Breast epithelium (tissue), 4 donors: ENCODE results near the gene DAB1. TPM values are rescaled to one million over a fixed set of nuclear protein-coding genes. Genes with fewer than 3 reads are reported as not detected.
"Not testable (repeated sequence)": the region's sequence is repeated elsewhere in the genome, so short reads cannot be mapped to it uniquely, and the experiment has no call there.

Source experiments
- DNase-seq, 2 donors: peaks; one replicate each; pipeline ENCODE4 v3.0.0-alpha.2; 2019; ENCODE audit warnings: low spot score in 2 of 2
- H3K27ac ChIP-seq, 2 donors: fragments of 200-600 bp; sonication (generic) in 1 of 2; one replicate each; pipeline ENCODE4 v1.5.1; 2016 to 2019; ENCODE audit warnings: mild to moderate bottlenecking in 1 of 2
- H3K27me3 ChIP-seq, 2 donors: fragments of 200-600 bp; sonication (generic) in 1 of 2; one replicate each; pipeline versions ENCODE4 v1.5.1 to v1.6.0; 2017 to 2019; ENCODE audit warnings: control low read depth in 1 of 2, mild to moderate bottlenecking in 1 of 2
- H3K36me3 ChIP-seq: fragments of 200-600 bp; one replicate; pipeline ENCODE4 v1.5.1; 2019
- H3K4me1 ChIP-seq, 2 donors: fragments of 200-600 bp; sonication (generic); one replicate each; pipeline ENCODE4 v1.5.1; 2016 to 2019; ENCODE audit warnings: control low read depth in 1 of 2
- H3K4me3 ChIP-seq, 3 donors: fragments of 200-600 bp; sonication (generic); 1 replicate in 2 of 3; 2 replicates in 1 of 3; pipeline ENCODE4 v1.5.1; 2016 to 2019; ENCODE audit warnings: mild to moderate bottlenecking in 3 of 3, moderate library complexity in 2 of 3
- H3K9me3 ChIP-seq, 2 donors: fragments of 200-600 bp; sonication (generic) in 1 of 2; one replicate each; pipeline ENCODE4 v1.5.1; 2016 to 2019; ENCODE audit warnings: control low read depth in 1 of 2
- CTCF ChIP-seq, 3 donors: fragments of 450-650 bp; IDR thresholded peaks; one replicate each; pipeline ENCODE4 v1.5.1; 2016 to 2017; ENCODE audit warnings: antibody characterized with exemption in 3 of 3, mild to moderate bottlenecking in 3 of 3, moderate library complexity in 3 of 3
- POLR2A ChIP-seq: fragments of 450-650 bp; IDR thresholded peaks from one replicate; pipeline ENCODE4 v1.6.1; 2016; ENCODE audit warnings: antibody characterized with exemption, mild to moderate bottlenecking, moderate library complexity
- POLR2AphosphoS5 ChIP-seq, 3 donors: sonication (generic); formaldehyde crosslinking; IDR thresholded peaks; one replicate each; pipeline ENCODE4 v1.6.1; 2017; ENCODE audit warnings: antibody characterized with exemption in 3 of 3
- intact Hi-C: fragments of 100-400 bp; cut with DNase I; formaldehyde crosslinking; loops from one replicate; pipeline ENCODE4 v1.15.1; 2023; ENCODE audit warnings: low total_unique reads
- total RNA-seq, 3 donors: library from RNA; depleted of rRNA; stranded (reverse); fragments of >200 nt; gene quantifications; one replicate each; pipeline ENCODE4 v1.1.0, GENCODE V29; 2016

The DAB1 gene
- total RNA-seq, 3 donors from 2014 or later, result 0.48 to 0.66 (median 0.59) TPM

GRCh38 chr1:57089855-57090254 lies 334.0 kb downstream of the DAB1 start:
- no peaks in the 10 kb centered on the region for H3K27me3 ChIP-seq
- no peaks in the 10 kb centered on the region for H3K9me3 ChIP-seq
- no peak overlapping the region for H3K4me3 ChIP-seq
- no peak for DNase-seq
- H3K4me1 ChIP-seq, result no peaks in the 10 kb centered on the region
- TF ChIP-seq POLR2AphosphoS5 (IDR thresholded peaks at IDR 0.05) (no peak), CTCF (IDR thresholded peaks at IDR 0.05) (no peak), POLR2A (no peak)
- H3K27ac ChIP-seq, result no peak overlapping the region
- intact Hi-C loops, result no loop called here
- no peaks in the 10 kb centered on the region for H3K36me3 ChIP-seq

- intact Hi-C loops, result no loop called here
- Histone ChIP-seq H3K4me1 (no peaks in the 10 kb centered on the region), H3K27ac (no peak overlapping the region), H3K4me3 (no peak overlapping the region), H3K9me3 (no peaks in the 10 kb centered on the region), H3K36me3 (no peaks in the 10 kb centered on the region), H3K27me3 (no peaks in the 10 kb centered on the region)
- TF ChIP-seq POLR2A (no peak), POLR2AphosphoS5 (IDR thresholded peaks at IDR 0.05) (no peak), CTCF (IDR thresholded peaks at IDR 0.05) (no peak)
- no peak for DNase-seq
Measured at GRCh38 chr1:57089221-57089620, 334.6 kb downstream of the DAB1 start.

- Histone ChIP-seq H3K36me3 (no peaks in the 10 kb centered on the region), H3K27ac (no peak overlapping the region), H3K27me3 (no peaks in the 10 kb centered on the region), H3K9me3 (no peaks in the 10 kb centered on the region), H3K4me3 (no peak overlapping the region), H3K4me1 (no peaks in the 10 kb centered on the region)
- no peak for DNase-seq
- intact Hi-C loops, result no loop called here
- TF ChIP-seq CTCF (IDR thresholded peaks at IDR 0.05), result no peak
- no peak for TF ChIP-seq POLR2A
- no peak for TF ChIP-seq POLR2AphosphoS5 (IDR thresholded peaks at IDR 0.05)
Measured at GRCh38 chr1:57088653-57089052, 335.2 kb downstream of the DAB1 start.

- H3K4me1 ChIP-seq, DNase-seq, H3K27ac ChIP-seq, H3K4me3 ChIP-seq, H3K27me3 ChIP-seq, H3K36me3 ChIP-seq, H3K9me3 ChIP-seq, intact Hi-C loops: not testable (repeated sequence)
Measured at GRCh38 chr1:57087660-57088059, 336.2 kb downstream of the DAB1 start.

- H3K4me1 ChIP-seq, result no peaks in the 10 kb centered on the region
- intact Hi-C loops, result no loop called here
- H3K36me3 ChIP-seq, result no peaks in the 10 kb centered on the region
- H3K9me3 ChIP-seq, result no peaks in the 10 kb centered on the region
- DNase-seq, result no peak
- H3K27me3 ChIP-seq, result no peaks in the 10 kb centered on the region
- H3K4me3 ChIP-seq, result no peak overlapping the region
- H3K27ac ChIP-seq, result no peak overlapping the region
- no peak for TF ChIP-seq POLR2A
- TF ChIP-seq CTCF (IDR thresholded peaks at IDR 0.05), result no peak
- TF ChIP-seq POLR2AphosphoS5 (IDR thresholded peaks at IDR 0.05), result no peak
Measured at GRCh38 chr1:57086154-57086553, 337.7 kb downstream of the DAB1 start.

GRCh38 chr1:57084701-57085100 lies 339.2 kb downstream of the DAB1 start:
- DNase-seq, result no peak
- no peak overlapping the region for H3K4me3 ChIP-seq
- intact Hi-C loops, result no loop called here

More at GRCh38 chr1:57084701-57085100, 339.2 kb downstream of the DAB1 start:
- Histone ChIP-seq H3K36me3 (no peaks in the 10 kb centered on the region), H3K9me3 (no peaks in the 10 kb centered on the region), H3K27ac (no peak overlapping the region), H3K4me1 (no peaks in the 10 kb centered on the region), H3K27me3 (no peaks in the 10 kb centered on the region)
- TF ChIP-seq POLR2AphosphoS5 (IDR thresholded peaks at IDR 0.05) (no peak), CTCF (IDR thresholded peaks at IDR 0.05) (no peak), POLR2A (no peak)
